ENCODE data around the gene HOXB2. TPM values are rescaled to one million over a fixed set of nuclear protein-coding genes. Genes with fewer than 3 reads are reported as not detected.

HOXB2 gene
- total RNA-seq, 1 experiment from 2014 or later: not detected

- H2AK5ac ChIP-seq (ENCODE audit: insufficient read length, low read length): no peak overlapping the region
- no peak for TF ChIP-seq CTCF (conservative IDR thresholded peaks at IDR 0.05)
- no peak overlapping the region for H3K27ac Mint-ChIP-seq
- no peak overlapping the region for H3K14ac ChIP-seq (ENCODE audit: insufficient read depth, low read length)
- H3K56ac ChIP-seq (ENCODE audit: insufficient read length, low read depth, low read length): no peak overlapping the region
- no peaks in the 10 kb centered on the region for H3K79me2 ChIP-seq (ENCODE audit: insufficient read depth, low read length)
- no peak overlapping the region for H3K27ac ChIP-seq (ENCODE audit: insufficient read length, low read depth, low read length)
- no peaks in the 10 kb centered on the region for H3K79me1 ChIP-seq (ENCODE audit: insufficient read depth, low read depth, low read length, poor library complexity, severe bottlenecking)
- no peak overlapping the region for H3K4me3 Mint-ChIP-seq
- peaks cover 2% of the 10 kb centered on the region for H4K20me1 ChIP-seq (ENCODE audit: control insufficient read depth, insufficient read depth, insufficient read length)
- no peak overlapping the region for H2BK120ac ChIP-seq (ENCODE audit: low read depth, low read length, poor library complexity, severe bottlenecking)
- H4K5ac ChIP-seq (ENCODE audit: insufficient read length, low read depth, low read length): no peak overlapping the region
- DNase-seq: no peak
- no peak overlapping the region for H3K23ac ChIP-seq (ENCODE audit: insufficient read length, low read depth, low read length)
- no peaks in the 10 kb centered on the region for H3K23me2 ChIP-seq (ENCODE audit: insufficient read length, low read depth, low read length, poor library complexity, severe bottlenecking)
- H3K4me2 ChIP-seq (ENCODE audit: insufficient read depth, insufficient read length, low read length): no peak overlapping the region
- no CpG with 5 or more reads among the region's 5 CpGs for WGBS (ENCODE audit: extremely low coverage, insufficient read length, low lambda C conversion rate)
- no peak overlapping the region for H3T11ph ChIP-seq (ENCODE audit: low read length)
- no peak overlapping the region for H2BK5ac ChIP-seq (ENCODE audit: insufficient read length, low read length)
- peaks cover 0 to 2% (median 0%) of the 10 kb centered on the region in 3 experiments; a peak in 2 of 7 replicates for H3K36me3 Mint-ChIP-seq (ENCODE audit: insufficient read depth in 1 of 3, low read depth in 3 of 3)
- no peak overlapping the region for H2BK20ac ChIP-seq (ENCODE audit: low read depth, low read length, poor library complexity, severe bottlenecking)
- no peak overlapping the region for H3K4ac ChIP-seq (ENCODE audit: low read depth, low read length)
- H2BK15ac ChIP-seq (ENCODE audit: low read depth, low read length): no peak overlapping the region
- no peak overlapping the region for H2AFZ ChIP-seq (ENCODE audit: low read length)
- H3K4me1 ChIP-seq (ENCODE audit: insufficient read depth, low read length): peaks cover 2% of the 10 kb centered on the region; the same call in 1 of the 2 replicates
- peaks cover 99% of the 10 kb centered on the region for H3K27me3 ChIP-seq (ENCODE audit: insufficient read depth, low read length)
- H3K9me3 ChIP-seq (ENCODE audit: control insufficient read depth, low read depth, low read length): no peaks in the 10 kb centered on the region
- no peak overlapping the region for H3K18ac ChIP-seq (ENCODE audit: insufficient read length, low read depth, low read length)
- peaks cover 61% of the 10 kb centered on the region for H3K27me3 Mint-ChIP-seq (ENCODE audit: low read depth)
- peaks cover 0 to 3% of the 10 kb centered on the region in 2 experiments; a peak in 2 of 5 replicates for H3K9me3 Mint-ChIP-seq
- no peak overlapping the region for H4K91ac ChIP-seq (ENCODE audit: insufficient read length, low read depth, low read length)
- H4K8ac ChIP-seq (replicated peaks; ENCODE audit: insufficient read length, low read depth, low read length): no peak overlapping the region
- H2BK12ac ChIP-seq (ENCODE audit: insufficient read length, low read depth, low read length): no peak overlapping the region
- H3K9ac ChIP-seq (ENCODE audit: extremely low read depth, insufficient read length, low read length): no peak overlapping the region
- H3K4me1 Mint-ChIP-seq: peaks cover 0 to 10% of the 10 kb centered on the region in 2 experiments; a peak in 3 of 4 replicates
Observed at GRCh38 chr17:48562934-48563333, 18.0 kb upstream of the HOXB2 start.
